Thymus (tissue), 11 donors: ENCODE results near the gene PARD3B. TPM values are rescaled to one million over a fixed set of nuclear protein-coding genes. Genes with fewer than 3 reads are reported as not detected.

Experiments used
- DNase-seq, 9 donors: peaks; one replicate each; pipeline ENCODE4 v3.0.0-alpha.2; 2013; ENCODE audit warnings: low spot score in 9 of 9, low read depth in 6 of 9, missing footprints in 1 of 9
- H3K27ac ChIP-seq, 2 donors: one replicate each; pipeline ENCODE4 v1.5.1; 2013; ENCODE audit warnings: control low read depth in 1 of 2, low read depth in 1 of 2, low read length in 1 of 2, mild to moderate bottlenecking in 1 of 2, moderate library complexity in 1 of 2
- H3K27me3 ChIP-seq, 2 donors: one replicate each; pipeline ENCODE4 v1.5.1; 2013; ENCODE audit warnings: low read length in 1 of 2; ENCODE audit not compliant: control insufficient read depth in 2 of 2, insufficient read depth in 1 of 2
- H3K36me3 ChIP-seq, 2 donors: one replicate each; pipeline ENCODE4 v1.5.1; 2013; ENCODE audit warnings: low read length in 1 of 2, mild to moderate bottlenecking in 1 of 2, moderate library complexity in 1 of 2; ENCODE audit not compliant: control insufficient read depth in 2 of 2, insufficient read depth in 2 of 2
- H3K4me1 ChIP-seq, 2 donors: one replicate each; pipeline ENCODE4 v1.5.1; 2013; ENCODE audit warnings: low read length in 2 of 2; ENCODE audit not compliant: control insufficient read depth in 2 of 2, insufficient read depth in 2 of 2
- H3K4me3 ChIP-seq, 2 donors: one replicate each; pipeline ENCODE4 v1.5.1; 2013; ENCODE audit warnings: low read length in 2 of 2, control low read depth in 1 of 2, mild to moderate bottlenecking in 1 of 2
- H3K9me3 ChIP-seq, 2 donors: one replicate each; pipeline ENCODE4 v1.5.1; 2013; ENCODE audit warnings: low read length in 1 of 2, mild to moderate bottlenecking in 1 of 2; ENCODE audit not compliant: control insufficient read depth in 2 of 2, insufficient read depth in 1 of 2
- WGBS: extraction: QIAGEN DNeasy Blood & Tissue Kit; methylation state at CpG from one replicate; pipeline ENCODE4 v1.1.7; 2013; 5-methylcytosine and 5-hydroxymethylcytosine counted together
- polyA plus RNA-seq: library from polyadenylated mRNA; stranded (reverse); fragments of 200-250 nt; gene quantifications from one replicate; pipeline ENCODE4 v1.2.3, GENCODE V29; 2013
- total RNA-seq: library from RNA; stranded (reverse); fragments of 120-200 nt; gene quantifications from one replicate; pipeline ENCODE4 v1.2.4, GENCODE V29; 2013
- donor health status: healthy.

The PARD3B gene
- total and polyA plus RNA-seq, 2 donors: 1.0 to 2.4 TPM

- no peaks in the 10 kb centered on the region for H3K9me3 ChIP-seq
Observed at GRCh38 chr2:205017381-205017780, 472.1 kb downstream of the PARD3B start.

DNA sequence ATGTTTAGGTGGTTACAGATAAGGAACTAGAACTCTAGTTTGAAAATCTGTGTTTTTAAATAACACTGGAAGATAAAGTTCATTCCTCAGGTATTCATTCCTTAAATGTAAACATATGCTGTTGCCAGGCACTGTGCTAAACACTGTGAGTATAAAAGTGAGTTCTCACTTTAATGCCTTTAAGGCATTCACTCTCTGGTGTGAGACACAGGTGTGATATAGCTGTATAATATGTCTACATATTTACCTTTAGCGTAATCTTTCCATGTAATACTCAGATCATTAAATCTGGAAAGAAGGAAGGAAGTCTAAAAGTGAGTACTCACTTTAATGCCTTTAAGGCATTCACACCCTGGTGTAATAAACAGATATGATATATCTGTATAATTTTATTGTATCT lies 472.6 kb downstream of the PARD3B start:
- 97% methylated on average over 1 of the region's 1 CpG for WGBS
- H3K4me3 ChIP-seq: no peak overlapping the region

More at GRCh38 chr2:205017381-205017780, 472.1 kb downstream of the PARD3B start:
- H3K4me3 ChIP-seq: no peak overlapping the region
- H3K4me1 ChIP-seq: no peaks in the 10 kb centered on the region
- no peaks in the 10 kb centered on the region for H3K36me3 ChIP-seq
- WGBS: 90% methylated on average over 2 of the region's 2 CpGs
- H3K27me3 ChIP-seq: no peaks in the 10 kb centered on the region
- no peak for DNase-seq
- no peak overlapping the region for H3K27ac ChIP-seq

GRCh38 chr2:205020673-205021072 lies 475.4 kb downstream of the PARD3B start:
- WGBS: 96% methylated on average over 3 of the region's 3 CpGs
- no peak for DNase-seq
- no peak overlapping the region for H3K4me3 ChIP-seq
- H3K9me3 ChIP-seq: no peaks in the 10 kb centered on the region
- H3K27me3 ChIP-seq: no peaks in the 10 kb centered on the region
- H3K27ac ChIP-seq: no peak overlapping the region
- H3K36me3 ChIP-seq: no peaks in the 10 kb centered on the region
- H3K4me1 ChIP-seq: no peaks in the 10 kb centered on the region

More for the DNA sequence above, 472.6 kb downstream of the PARD3B start:
- Histone ChIP-seq H3K27ac (no peak overlapping the region), H3K27me3 (no peaks in the 10 kb centered on the region), H3K4me1 (no peaks in the 10 kb centered on the region), H3K36me3 (no peaks in the 10 kb centered on the region), H3K9me3 (no peaks in the 10 kb centered on the region)
- no peak for DNase-seq

- Histone ChIP-seq H3K27ac (no peak overlapping the region), H3K9me3 (no peaks in the 10 kb centered on the region), H3K4me3 (no peak overlapping the region), H3K4me1 (no peaks in the 10 kb centered on the region), H3K27me3 (no peaks in the 10 kb centered on the region), H3K36me3 (no peaks in the 10 kb centered on the region)
- 96% methylated on average over 5 of the region's 5 CpGs for WGBS
- DNase-seq: no peak
Observed at GRCh38 chr2:205022841-205023240, 477.6 kb downstream of the PARD3B start.

GRCh38 chr2:205024822-205025518 lies 479.7 kb downstream of the PARD3B start:
- H3K27ac ChIP-seq: no peak overlapping the region
- no peaks in the 10 kb centered on the region for H3K36me3 ChIP-seq
- WGBS: 89% methylated on average over 10 of the region's 10 CpGs
- no peak overlapping the region for H3K4me3 ChIP-seq
- DNase-seq: no peak
- H3K27me3 ChIP-seq: no peaks in the 10 kb centered on the region
- no peaks in the 10 kb centered on the region for H3K9me3 ChIP-seq
- H3K4me1 ChIP-seq: no peaks in the 10 kb centered on the region

DNA sequence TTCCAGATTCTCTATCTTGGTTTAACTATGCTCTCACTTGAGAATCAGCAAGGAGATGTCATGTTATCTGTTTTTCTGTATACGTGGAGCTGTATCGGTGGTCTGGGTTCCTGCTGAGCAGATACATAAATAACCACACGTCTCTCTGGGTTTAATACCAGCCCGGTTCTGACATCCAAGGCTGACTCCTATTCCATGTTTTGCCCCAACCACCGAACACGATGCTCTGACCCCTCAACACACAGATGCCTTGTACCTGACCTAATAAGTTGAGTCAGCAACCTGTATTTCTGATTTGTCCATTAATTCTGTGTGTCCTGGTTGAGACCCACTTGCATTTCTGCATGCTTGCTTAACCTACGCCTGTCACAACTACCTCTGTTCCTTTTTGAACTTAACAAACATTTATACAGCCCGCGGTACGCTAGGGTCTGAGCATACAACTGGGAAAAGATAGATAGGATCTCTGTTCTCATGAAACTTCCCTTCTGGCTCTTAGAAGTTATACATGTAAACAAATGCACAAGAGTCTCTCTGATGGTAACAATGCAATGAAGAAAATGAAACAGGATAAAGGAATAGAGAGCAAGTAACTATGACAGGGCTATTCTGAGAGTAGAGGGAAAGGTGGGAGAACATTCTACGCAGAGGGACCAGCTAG lies 480.4 kb downstream of the PARD3B start:
- Histone ChIP-seq H3K27me3 (no peaks in the 10 kb centered on the region), H3K9me3 (no peaks in the 10 kb centered on the region), H3K36me3 (no peaks in the 10 kb centered on the region), H3K4me1 (no peaks in the 10 kb centered on the region), H3K4me3 (no peak overlapping the region), H3K27ac (no peak overlapping the region)
- WGBS: 86% methylated on average over 11 of the region's 11 CpGs
- DNase-seq: peak in 2 of 9 donors; percentile 6 to 10

GRCh38 chr2:205030695-205031094 lies 485.4 kb downstream of the PARD3B start:
- DNase-seq: no peak
- Histone ChIP-seq H3K4me3 (no peak overlapping the region), H3K4me1 (no peaks in the 10 kb centered on the region), H3K27me3 (no peaks in the 10 kb centered on the region), H3K9me3 (no peaks in the 10 kb centered on the region), H3K36me3 (no peaks in the 10 kb centered on the region), H3K27ac (no peak overlapping the region)
- 96% methylated on average over 1 of the region's 1 CpG for WGBS

- WGBS: 93% methylated on average over 4 of the region's 4 CpGs
- DNase-seq: no peak
- H3K9me3 ChIP-seq: no peaks in the 10 kb centered on the region
- no peaks in the 10 kb centered on the region for H3K36me3 ChIP-seq
- no peak overlapping the region for H3K27ac ChIP-seq
- no peaks in the 10 kb centered on the region for H3K27me3 ChIP-seq
- no peak overlapping the region for H3K4me3 ChIP-seq
- H3K4me1 ChIP-seq: no peaks in the 10 kb centered on the region
Observed at GRCh38 chr2:205032093-205032551, 486.8 kb downstream of the PARD3B start.

- Histone ChIP-seq H3K36me3 (no peaks in the 10 kb centered on the region), H3K27ac (no peak overlapping the region), H3K9me3 (no peaks in the 10 kb centered on the region), H3K27me3 (no peaks in the 10 kb centered on the region), H3K4me3 (no peak overlapping the region), H3K4me1 (no peaks in the 10 kb centered on the region)
- WGBS: 87% methylated on average over 2 of the region's 2 CpGs
- no peak for DNase-seq
Observed at GRCh38 chr2:205033431-205033830, 488.2 kb downstream of the PARD3B start.
